H9 (cell line): ENCODE measurements around the gene TCF15. TPM values are rescaled to one million over a fixed set of nuclear protein-coding genes. Genes with fewer than 3 reads are reported as not detected.

Source experiments
- DNase-seq: peaks from one replicate; pipeline ENCODE4 v3.0.0-alpha.2; 2017
- H2AFZ ChIP-seq: one replicate; pipeline ENCODE4 v1.6.1; 2013; ENCODE audit warnings: mild to moderate bottlenecking, low read length, control low read depth, moderate library complexity
- H2AK5ac ChIP-seq: 2 replicates; pipeline ENCODE4 v1.6.1; 2013; ENCODE audit warnings: low read length, control low read depth, mixed read lengths; ENCODE audit not compliant: insufficient read length
- H2BK120ac ChIP-seq: one replicate; pipeline ENCODE4 v1.6.1; 2013; ENCODE audit warnings: low read depth, mild to moderate bottlenecking, low read length, control low read depth, inconsistent platforms; ENCODE audit not compliant: poor library complexity, severe bottlenecking
- H2BK12ac ChIP-seq: 2 replicates; pipeline ENCODE4 v1.6.1; 2013; ENCODE audit warnings: low read length, control low read depth, mixed read lengths, low read depth; ENCODE audit not compliant: insufficient read length
- H2BK15ac ChIP-seq: 2 replicates; pipeline ENCODE4 v1.6.1; 2013; ENCODE audit warnings: low read depth, low read length, control low read depth
- H2BK20ac ChIP-seq: one replicate; pipeline ENCODE4 v1.6.1; 2013; ENCODE audit warnings: low read depth, mild to moderate bottlenecking, low read length, control low read depth, inconsistent platforms; ENCODE audit not compliant: poor library complexity, severe bottlenecking
- H2BK5ac ChIP-seq: 2 replicates; pipeline ENCODE4 v1.6.1; 2013; ENCODE audit warnings: low read length, control low read depth, mixed read lengths; ENCODE audit not compliant: insufficient read length
- H3K14ac ChIP-seq: 2 replicates; pipeline ENCODE4 v1.6.1; 2013; ENCODE audit warnings: low read length, control low read depth; ENCODE audit not compliant: insufficient read depth
- H3K18ac ChIP-seq: 2 replicates; pipeline ENCODE4 v1.6.1; 2013; ENCODE audit warnings: low read depth, mild to moderate bottlenecking, mixed read lengths, low read length, control low read depth; ENCODE audit not compliant: insufficient read length
- H3K23ac ChIP-seq: 2 replicates; pipeline ENCODE4 v1.6.1; 2013; ENCODE audit warnings: low read length, control low read depth, mixed read lengths, low read depth; ENCODE audit not compliant: insufficient read length
- H3K23me2 ChIP-seq: 2 replicates; pipeline ENCODE4 v1.6.1; 2013; ENCODE audit warnings: low read depth, mild to moderate bottlenecking, mixed read lengths, low read length, control low read depth; ENCODE audit not compliant: insufficient read length, poor library complexity, severe bottlenecking
- H3K27ac ChIP-seq: 2 replicates; pipeline ENCODE4 v1.5.1; 2013; ENCODE audit warnings: low read length, control low read depth, mixed read lengths, low read depth; ENCODE audit not compliant: insufficient read length
- H3K27me3 ChIP-seq: 2 replicates; pipeline ENCODE4 v1.6.1; 2013; ENCODE audit warnings: low read length, control low read depth, inconsistent platforms; ENCODE audit not compliant: insufficient read depth
- H3K4ac ChIP-seq: 2 replicates; pipeline ENCODE4 v1.6.1; 2013; ENCODE audit warnings: low read depth, mild to moderate bottlenecking, control low read depth, inconsistent platforms, low read length, moderate library complexity
- H3K4me1 ChIP-seq: 2 replicates; pipeline ENCODE4 v1.6.1; 2013; ENCODE audit warnings: low read length, control low read depth, inconsistent platforms; ENCODE audit not compliant: insufficient read depth
- H3K4me2 ChIP-seq: 2 replicates; pipeline ENCODE4 v1.6.1; 2013; ENCODE audit warnings: low read length, control low read depth, mixed read lengths; ENCODE audit not compliant: insufficient read length, insufficient read depth
- H3K56ac ChIP-seq: 2 replicates; pipeline ENCODE4 v1.6.1; 2013; ENCODE audit warnings: low read depth, mild to moderate bottlenecking, mixed read lengths, low read length, control low read depth; ENCODE audit not compliant: insufficient read length
- H3K79me1 ChIP-seq: 2 replicates; pipeline ENCODE4 v1.6.1; 2013; ENCODE audit warnings: low read depth, mild to moderate bottlenecking, moderate library complexity, low read length, control low read depth, inconsistent platforms; ENCODE audit not compliant: insufficient read depth, poor library complexity, severe bottlenecking
- H3K79me2 ChIP-seq: 2 replicates; pipeline ENCODE4 v1.6.1; 2013; ENCODE audit warnings: low read length, control low read depth, inconsistent platforms; ENCODE audit not compliant: insufficient read depth
- H3K9ac ChIP-seq: 2 replicates; pipeline ENCODE4 v1.6.1; 2013; ENCODE audit warnings: low read length, control low read depth, mixed read lengths; ENCODE audit not compliant: insufficient read length; ENCODE audit errors: extremely low read depth
- H3K9me3 ChIP-seq: one replicate; pipeline ENCODE4 v1.6.1; 2013; ENCODE audit warnings: low read depth, low read length, inconsistent platforms; ENCODE audit not compliant: control insufficient read depth
- H3T11ph ChIP-seq: one replicate; pipeline ENCODE4 v1.6.1; 2013; ENCODE audit warnings: mild to moderate bottlenecking, low read length, control low read depth, inconsistent platforms
- H4K20me1 ChIP-seq: one replicate; pipeline ENCODE4 v1.6.1; 2013; ENCODE audit not compliant: control insufficient read depth, insufficient read length, insufficient read depth
- H4K5ac ChIP-seq: 2 replicates; pipeline ENCODE4 v1.6.1; 2013; ENCODE audit warnings: low read depth, mild to moderate bottlenecking, mixed read lengths, low read length, control low read depth; ENCODE audit not compliant: insufficient read length
- H4K8ac ChIP-seq: replicated peaks from 2 replicates; pipeline ENCODE4 v1.6.1; 2013; ENCODE audit warnings: low read length, control low read depth, mixed read lengths, low read depth; ENCODE audit not compliant: insufficient read length
- H4K91ac ChIP-seq: 2 replicates; pipeline ENCODE4 v1.6.1; 2013; ENCODE audit warnings: low read depth, mild to moderate bottlenecking, moderate library complexity, mixed read lengths, low read length, control low read depth; ENCODE audit not compliant: insufficient read length
- H3K27ac Mint-ChIP-seq, 3 experiments: 2 replicates in 2 of 3; 3 replicates in 1 of 3; pipeline ENCODE4 v1.8.0; 2020 to 2021; ENCODE audit warnings: mixed read lengths in 3 of 3, mild to moderate bottlenecking in 1 of 3, moderate library complexity in 1 of 3
- H3K27me3 Mint-ChIP-seq: 2 replicates; pipeline ENCODE4 v1.8.0; 2021; ENCODE audit warnings: low read depth, mild to moderate bottlenecking, moderate library complexity, mixed read lengths
- H3K36me3 Mint-ChIP-seq, 3 experiments: 2 replicates in 2 of 3; 3 replicates in 1 of 3; pipeline ENCODE4 v1.8.0; 2020 to 2021; ENCODE audit warnings: low read depth in 3 of 3, mixed read lengths in 3 of 3; ENCODE audit not compliant: insufficient read depth in 1 of 3
- H3K4me1 Mint-ChIP-seq, 2 experiments: 2 replicates each; pipeline ENCODE4 v1.8.0; 2020; ENCODE audit warnings: mixed read lengths in 2 of 2
- H3K4me3 Mint-ChIP-seq, 2 experiments: 2 replicates in 1 of 2; 3 replicates in 1 of 2; pipeline ENCODE4 v1.8.0; 2020 to 2021; ENCODE audit warnings: mild to moderate bottlenecking in 2 of 2, mixed read lengths in 2 of 2, moderate library complexity in 1 of 2
- H3K9me3 Mint-ChIP-seq, 2 experiments: 2 replicates in 1 of 2; 3 replicates in 1 of 2; pipeline ENCODE4 v1.8.0; 2020; ENCODE audit warnings: mild to moderate bottlenecking in 2 of 2, mixed read lengths in 2 of 2, moderate library complexity in 1 of 2
- CTCF ChIP-seq: fragments of 200-600 bp; sonication (generic); conservative IDR thresholded peaks from 3 replicates; pipeline ENCODE4 v1.8.0; 2021; ENCODE audit warnings: antibody characterized with exemption, mild to moderate bottlenecking
- WGBS: extraction: QIAGEN DNeasy Blood & Tissue Kit; methylation state at CpG from one replicate; pipeline ENCODE4 v1.1.7; 2013; ENCODE audit warnings: missing lambda C conversion rate, low lambda C conversion rate, mixed read lengths; ENCODE audit not compliant: insufficient read length; ENCODE audit errors: extremely low coverage; 5-methylcytosine and 5-hydroxymethylcytosine counted together
- total RNA-seq: library from RNA; stranded (reverse); gene quantifications from 2 replicates; pipeline ENCODE4 v1.2.1, GENCODE V29; 2021

Gene TCF15
- total RNA-seq, 1 experiment from 2014 or later: 2.0 TPM

- no peak overlapping the region for H2BK20ac ChIP-seq
- Mint-ChIP-seq H3K27ac (no peak overlapping the region), H3K4me1 (peaks cover 7 to 8% of the 10 kb centered on the region in 2 experiments), H3K9me3 (no peaks in the 10 kb centered on the region; a peak in 1 of 5 replicates), H3K27me3 (peaks cover 4% of the 10 kb centered on the region), H3K36me3 (no peaks in the 10 kb centered on the region), H3K4me3 (no peak overlapping the region)
- H2BK15ac ChIP-seq: no peak overlapping the region
- no peak overlapping the region for H3K18ac ChIP-seq
- no peak overlapping the region for H4K5ac ChIP-seq
- H2BK120ac ChIP-seq: no peak overlapping the region
- no peak overlapping the region for H3K4me2 ChIP-seq
- no peak for DNase-seq
- no peak overlapping the region for H3K56ac ChIP-seq
- no peak overlapping the region for H3K23ac ChIP-seq
- no peak overlapping the region for H3K4ac ChIP-seq
- no peaks in the 10 kb centered on the region for H3K79me1 ChIP-seq
- H3K79me2 ChIP-seq: no peaks in the 10 kb centered on the region
- H3T11ph ChIP-seq: no peak overlapping the region
- H2AFZ ChIP-seq: no peak overlapping the region
- peak; percentile 21; the same call in 1 of the 3 replicates for TF ChIP-seq CTCF
- no peaks in the 10 kb centered on the region for H3K23me2 ChIP-seq
- no CpG with 5 or more reads among the region's 2 CpGs for WGBS
- H3K4me1 ChIP-seq: no peaks in the 10 kb centered on the region
- no peak overlapping the region for H3K27ac ChIP-seq
- no peaks in the 10 kb centered on the region for H3K9me3 ChIP-seq
- peaks cover 3% of the 10 kb centered on the region for H4K20me1 ChIP-seq
- no peak overlapping the region for H2BK5ac ChIP-seq
- no peak overlapping the region for H2AK5ac ChIP-seq
- H4K8ac ChIP-seq: no peak overlapping the region
- H3K9ac ChIP-seq: no peak overlapping the region
- no peak overlapping the region for H4K91ac ChIP-seq
- H3K27me3 ChIP-seq: no peaks in the 10 kb centered on the region
- no peak overlapping the region for H3K14ac ChIP-seq
- no peak overlapping the region for H2BK12ac ChIP-seq
These were observed 49.4 kb downstream of the TCF15 start for GRCh38 chr20:560680-561079.
